GM18868 (cell line): ENCODE data around the gene HLX.

ENCODE experiments used
- ATAC-seq: cut with Tn5 transposase; IDR thresholded peaks from one replicate; pipeline ENCODE4 v1.9.1; 2021; ENCODE audit warnings: mild to moderate bottlenecking, moderate library complexity; ENCODE audit not compliant: unreplicated experiment

The HLX gene

GRCh38 chr1:220924331-220924970 is 45.2 kb downstream of the HLX start:
- ATAC-seq, result no peak

GRCh38 chr1:220925707-220926106 is 46.5 kb downstream of the HLX start:
- no peak for ATAC-seq

- no peak for ATAC-seq
Observed at GRCh38 chr1:220926146-220926545, 46.9 kb downstream of the HLX start.

GRCh38 chr1:220927442-220927841 is 48.2 kb downstream of the HLX start:
- no peak for ATAC-seq

- no peak for ATAC-seq
Observed at GRCh38 chr1:220928320-220928719, 49.1 kb downstream of the HLX start.

GRCh38 chr1:220928725-220929300 is 49.6 kb downstream of the HLX start:
- no peak for ATAC-seq

GRCh38 chr1:220929304-220929703 is 50.1 kb downstream of the HLX start:
- ATAC-seq, result no peak
